Adipose tissue (tissue), 3 donors: ENCODE results near the gene C1QTNF2. TPM values are rescaled to one million over a fixed set of nuclear protein-coding genes. Genes with fewer than 3 reads are reported as not detected.

Experiments
- H3K27ac ChIP-seq: one replicate; pipeline ENCODE4 v1.5.1; 2013; ENCODE audit warnings: low read depth, low read length
- WGBS, 3 donors: extraction: QIAGEN DNeasy Blood & Tissue Kit; methylation state at CpG; one replicate each; pipeline ENCODE4 v1.1.7; 2013; 5-methylcytosine and 5-hydroxymethylcytosine counted together
- polyA plus RNA-seq, 3 donors: library from polyadenylated mRNA; stranded (reverse); fragments of 200-250 nt; gene quantifications; one replicate each; pipeline ENCODE4 v1.2.3, GENCODE V29; 2013
- donor health status: healthy with polysubstance abuse.
- donor health status: Bipolar disorder and iron deficiency.
- donor health status: healthy.

The C1QTNF2 gene
- polyA plus RNA-seq, 3 donors, result 0.14 to 0.67 (median 0.56) TPM

DNA sequence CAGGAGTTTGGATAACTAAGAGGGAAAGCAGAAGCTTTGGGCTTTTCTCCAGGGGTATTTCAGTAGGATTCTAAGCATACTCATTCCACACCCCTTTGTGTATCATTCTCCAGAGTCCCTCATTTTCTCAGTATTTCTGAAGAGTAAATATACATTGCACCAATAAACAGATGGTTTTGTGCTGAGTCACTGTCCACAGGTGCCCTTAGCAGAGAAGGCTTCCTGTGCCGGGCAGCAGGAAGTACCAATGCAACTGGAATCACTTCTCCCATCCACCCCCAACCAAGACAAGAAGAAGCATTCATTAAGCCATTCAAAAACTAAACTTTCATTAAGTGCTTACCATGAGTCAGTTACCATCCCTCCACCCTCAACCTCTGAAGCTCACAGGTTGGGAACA is 54.5 kb downstream of the C1QTNF2 start:
- no peak overlapping the region for H3K27ac ChIP-seq

GRCh38 chr5:160312960-160313727 is 57.3 kb downstream of the C1QTNF2 start:
- WGBS, 3 donors, result 20 to 29% (median 27%) methylated on average over 8 of the region's 8 CpGs
- no peak overlapping the region for H3K27ac ChIP-seq

More for the DNA sequence above, 54.5 kb downstream of the C1QTNF2 start:
- 14 to 33% (median 31%) methylated on average over 1 of the region's 1 CpG for WGBS, 3 donors

GRCh38 chr5:160312134-160312959 is 58.1 kb downstream of the C1QTNF2 start, which contains the start of gene CCNJL:
Gene CCNJL (minus strand): TSS chr5:160312564. CDS start chr5:160311923, 641 bp downstream.
- H3K27ac ChIP-seq, result no peak within 1 kb of the TSS
- WGBS, 3 donors, result 1% methylated on average over 52 to 84 of the region's 84 CpGs

- WGBS, 3 donors, result 5% methylated on average over 39 to 45 of the region's 45 CpGs
Observed at GRCh38 chr5:160311491-160312133, 58.8 kb downstream of the C1QTNF2 start.

DNA sequence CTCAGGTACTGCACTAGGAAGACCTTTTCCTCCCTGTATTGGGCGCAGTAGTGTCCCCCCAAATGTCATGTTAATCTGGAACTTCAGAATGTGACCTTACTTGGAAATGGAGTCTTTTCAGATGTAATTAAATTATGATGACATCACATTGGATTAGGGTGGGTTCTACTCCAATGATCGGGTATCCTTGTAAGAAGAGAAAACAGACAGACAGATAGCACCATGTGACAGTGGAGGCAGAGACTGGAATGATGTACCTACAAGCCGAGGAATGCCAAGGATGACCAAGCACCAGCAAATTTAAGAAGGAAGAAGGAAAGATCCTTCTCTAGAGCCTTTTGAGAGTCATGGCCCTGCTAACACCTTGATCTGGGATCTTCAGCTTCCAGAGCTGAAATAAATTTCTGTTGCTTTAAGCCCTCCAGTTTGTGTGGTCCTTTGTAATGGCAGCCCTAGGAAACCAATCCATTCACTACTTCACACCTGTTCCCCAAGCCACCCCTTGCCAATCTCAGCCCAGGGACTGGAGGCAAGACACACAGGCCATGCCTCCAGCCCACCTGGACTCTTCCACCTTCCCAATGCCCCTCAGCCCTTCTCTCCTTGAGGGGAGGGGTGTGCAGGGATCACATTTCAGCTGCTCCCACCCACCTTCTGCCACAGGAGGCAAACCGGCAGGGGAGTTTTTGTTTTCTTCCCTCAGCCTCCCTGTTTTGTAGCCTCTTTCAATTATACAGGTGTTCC is 59.7 kb downstream of the C1QTNF2 start:
- no peak overlapping the region for H3K27ac ChIP-seq

More at GRCh38 chr5:160311491-160312133, 58.8 kb downstream of the C1QTNF2 start:
- no peak overlapping the region for H3K27ac ChIP-seq

GRCh38 chr5:160310140-160310539 is 60.3 kb downstream of the C1QTNF2 start:
- no peak overlapping the region for H3K27ac ChIP-seq
- 69 to 93% (median 91%) methylated on average over 4 of the region's 4 CpGs for WGBS, 3 donors

More for the DNA sequence above, 59.7 kb downstream of the C1QTNF2 start:
- 91 to 97% (median 97%) methylated on average over 4 of the region's 4 CpGs for WGBS, 3 donors

DNA sequence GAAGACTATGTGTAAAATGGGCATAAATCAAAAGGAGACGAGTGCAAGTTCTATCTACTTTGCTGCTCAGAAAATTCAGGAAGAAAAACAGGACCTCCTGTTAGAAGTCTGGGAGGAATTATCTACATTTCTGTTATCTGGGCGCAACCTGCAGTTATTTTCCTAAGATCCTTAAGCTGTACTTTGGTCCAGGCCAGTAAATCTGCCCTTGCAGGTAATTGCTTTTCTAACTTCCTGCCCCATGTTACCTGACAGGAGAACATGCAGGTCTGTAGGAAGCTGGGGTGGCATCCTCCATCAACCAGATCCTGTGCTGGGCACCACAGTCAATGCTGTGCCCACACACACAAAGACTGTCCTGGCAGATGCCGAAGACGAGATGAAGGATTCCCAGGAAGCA is 63.7 kb downstream of the C1QTNF2 start:
- WGBS, 3 donors, result 83 to 91% (median 89%) methylated on average over 4 of the region's 4 CpGs
- no peak overlapping the region for H3K27ac ChIP-seq

- H3K27ac ChIP-seq, result no peak overlapping the region
- 92 to 96% (median 94%) methylated on average over 10 of the region's 10 CpGs for WGBS, 3 donors
Observed at GRCh38 chr5:160305319-160305718, 65.1 kb downstream of the C1QTNF2 start.

DNA sequence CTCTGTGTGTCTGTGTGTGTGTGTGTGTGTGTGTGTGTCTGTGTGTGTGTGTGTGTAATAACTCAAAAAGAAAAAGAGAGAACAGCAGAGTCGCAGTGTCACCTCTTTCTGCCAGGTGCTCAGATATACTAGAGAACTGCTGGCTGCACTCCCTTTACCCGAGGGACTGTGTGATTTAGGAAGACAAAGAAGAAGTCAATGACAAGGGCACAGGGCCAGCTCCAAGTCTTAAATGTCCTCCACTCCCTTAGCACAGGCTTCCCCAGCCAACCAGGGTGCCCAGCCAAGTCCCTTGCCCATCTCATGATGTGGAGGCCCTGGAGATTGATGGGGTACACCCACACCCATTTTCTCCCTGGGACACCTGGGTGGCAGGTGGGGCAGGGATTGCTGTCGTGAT is 66.7 kb downstream of the C1QTNF2 start:
- no peak overlapping the region for H3K27ac ChIP-seq
- 53 to 80% (median 76%) methylated on average over 3 of the region's 3 CpGs for WGBS, 3 donors

GRCh38 chr5:160298189-160298588 is 72.2 kb downstream of the C1QTNF2 start:
- 75 to 96% (median 90%) methylated on average over 10 of the region's 10 CpGs for WGBS, 3 donors
- no peak overlapping the region for H3K27ac ChIP-seq

DNA sequence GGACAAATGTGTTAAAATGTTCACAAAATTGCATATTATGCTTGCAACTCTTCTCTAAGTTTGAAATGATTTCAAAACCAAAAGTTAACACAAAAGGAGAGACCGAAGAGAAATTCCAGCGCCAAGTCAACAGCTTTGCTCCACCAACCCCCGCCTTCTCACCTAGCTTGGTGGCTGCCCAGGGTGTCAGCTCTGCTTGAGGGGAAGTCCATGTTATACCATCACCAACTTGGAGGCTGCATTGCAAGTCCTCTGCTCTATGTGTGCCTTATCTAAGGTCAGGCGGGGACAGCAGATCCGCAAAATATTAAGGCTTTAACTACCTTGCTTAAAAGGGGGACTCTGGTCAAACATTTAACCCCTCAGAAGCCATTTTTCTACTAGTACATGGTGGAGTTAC is 72.7 kb downstream of the C1QTNF2 start:
- WGBS, 3 donors, result 81 to 87% (median 84%) methylated on average over 5 of the region's 5 CpGs
- H3K27ac ChIP-seq, result no peak overlapping the region

Other genes with a start within 250 kb of the C1QTNF2 start
- not detected for gene FABP6, start 141.1 kb downstream of the C1QTNF2 start, polyA plus RNA-seq
- gene CCNJL, start 58.1 kb downstream of the C1QTNF2 start, polyA plus RNA-seq, result 1 to 10 TPM in 1 of 3 donors, under 1 TPM in 2; 0.09 to 1.3 (median 0.89) TPM
- 1 to 10 TPM in 2 of 3 donors, under 1 TPM in 1; 0.74 to 2.0 (median 1.3) TPM for gene FAM200C, start 29.4 kb upstream of the C1QTNF2 start, polyA plus RNA-seq
- 10 to 100 TPM; 12.4 to 35.0 (median 21.9) TPM for gene SLU7, start 48.5 kb upstream of the C1QTNF2 start, polyA plus RNA-seq
- 10 to 100 TPM in 1 of 3 donors, 1 to 10 TPM in 2; 1.6 to 10.7 (median 3.0) TPM for gene PTTG1, start 51.2 kb upstream of the C1QTNF2 start, polyA plus RNA-seq